Activated naive CD4-positive, alpha-beta T cell treated with anti-CD3 and anti-CD28 coated beads for 36 hours (primary cell): ENCODE measurements around the gene CBLN4. TPM values are rescaled to one million over a fixed set of nuclear protein-coding genes. Genes with fewer than 3 reads are reported as not detected.

Experiments used
- CTCF ChIA-PET: fragments of 350-600 bp; sonication (Branson Sonifier 250); formaldehyde crosslinking; loops from one replicate; lab custom pipeline; 2021; ENCODE audit warnings: antibody characterized with exemption; lab: Charles Lee
- DNase-seq: peaks from one replicate; pipeline ENCODE4 v3.0.0-alpha.2; 2020
- H3K27ac Mint-ChIP-seq: one replicate; pipeline ENCODE4 v1.8.0; 2021; ENCODE audit warnings: mild to moderate bottlenecking, mixed read lengths
- H3K27me3 Mint-ChIP-seq: one replicate; pipeline ENCODE4 v1.8.0; 2021; ENCODE audit warnings: low read depth, mixed read lengths
- H3K36me3 Mint-ChIP-seq: one replicate; pipeline ENCODE4 v1.8.0; 2021; ENCODE audit warnings: low read depth, mixed read lengths
- H3K4me1 Mint-ChIP-seq: one replicate; pipeline ENCODE4 v1.8.0; 2021; ENCODE audit warnings: low read depth, mixed read lengths
- H3K4me3 Mint-ChIP-seq: one replicate; pipeline ENCODE4 v1.8.0; 2021; ENCODE audit warnings: mild to moderate bottlenecking, moderate library complexity, mixed read lengths
- H3K9me3 Mint-ChIP-seq: one replicate; pipeline ENCODE4 v1.8.0; 2021; ENCODE audit warnings: mixed read lengths
- intact Hi-C: fragments of 100-400 bp; cut with micrococcal nuclease; formaldehyde crosslinking; loops from one replicate; pipeline ENCODE4 v1.15.1; 2023
- total RNA-seq, 2 experiments: library from RNA; stranded (reverse); gene quantifications; one replicate each; pipeline ENCODE4 v1.2.3, GENCODE V29; 2021

The CBLN4 gene
- total RNA-seq, 2 experiments from 2014 or later = not detected

- Mint-ChIP-seq H3K4me1 (no peaks in the 10 kb centered on the region), H3K9me3 (no peaks in the 10 kb centered on the region), H3K36me3 (no peaks in the 10 kb centered on the region), H3K27me3 (peaks cover 32% of the 10 kb centered on the region), H3K4me3 (no peak overlapping the region), H3K27ac (no peak overlapping the region)
- DNase-seq = no peak
- intact Hi-C loops = no loop called here
- CTCF ChIA-PET = no interaction called here
Observed at GRCh38 chr20:56001106-56001785, 4.1 kb downstream of the CBLN4 start.

- no peak overlapping the region for H3K4me3 Mint-ChIP-seq
- H3K9me3 Mint-ChIP-seq = no peaks in the 10 kb centered on the region
- no peak for DNase-seq
- no peaks in the 10 kb centered on the region for H3K4me1 Mint-ChIP-seq
- peaks cover 1% of the 10 kb centered on the region for H3K27me3 Mint-ChIP-seq
- intact Hi-C loops = no loop called here
- no peaks in the 10 kb centered on the region for H3K36me3 Mint-ChIP-seq
- CTCF ChIA-PET = interaction anchor here (0.6 kb wide), 1 partner anchor 126 kb away, joined by 4 read pairs; no protein-coding TSS in a partner anchor
- H3K27ac Mint-ChIP-seq = no peak overlapping the region
Observed at GRCh38 chr20:55978550-55978949, 26.8 kb downstream of the CBLN4 start.

DNA sequence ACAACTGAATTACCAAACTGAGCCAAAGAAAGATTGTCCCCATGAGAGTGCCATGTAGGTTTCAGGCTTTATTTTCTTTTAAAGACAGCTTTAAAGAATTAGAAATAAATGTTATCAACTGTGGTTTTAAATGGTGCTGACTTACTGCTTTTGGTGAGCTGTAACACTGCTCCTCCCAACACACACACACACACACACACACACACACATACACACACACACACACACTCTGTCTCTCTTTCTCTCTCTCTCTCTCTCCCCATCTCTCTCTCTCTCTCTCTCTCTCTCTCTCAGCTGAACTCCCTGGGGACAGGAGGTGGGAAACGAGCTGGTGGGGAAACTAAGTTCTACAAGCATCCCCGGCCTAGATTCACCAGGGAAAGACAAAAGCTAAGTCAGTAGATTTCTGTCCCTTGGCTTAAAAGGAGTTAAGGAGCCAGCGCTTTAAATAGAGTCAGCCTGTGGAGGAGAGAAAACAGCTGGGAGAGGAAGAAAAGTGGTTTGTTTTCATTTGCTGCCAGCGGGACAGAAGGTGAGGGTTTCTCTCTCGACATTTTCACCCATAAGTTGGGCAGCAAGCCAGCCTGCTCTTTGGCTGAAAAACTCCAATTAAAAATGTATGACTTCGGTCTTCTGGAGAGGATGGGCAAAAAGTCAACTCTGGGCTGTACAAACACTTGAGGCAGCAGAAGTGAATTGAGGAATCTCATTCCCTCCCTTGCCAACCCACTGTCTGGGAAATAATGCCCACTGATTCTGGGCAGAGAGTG lies 27.4 kb downstream of the CBLN4 start:
- Mint-ChIP-seq H3K27ac (no peak overlapping the region), H3K4me3 (no peak overlapping the region), H3K27me3 (peaks cover 1% of the 10 kb centered on the region), H3K4me1 (no peaks in the 10 kb centered on the region), H3K9me3 (no peaks in the 10 kb centered on the region), H3K36me3 (no peaks in the 10 kb centered on the region)
- intact Hi-C loops = no loop called here
- DNase-seq = no peak
- CTCF ChIA-PET = no interaction called here

GRCh38 chr20:55974491-55975202 lies 30.7 kb downstream of the CBLN4 start:
- no peaks in the 10 kb centered on the region for H3K4me1 Mint-ChIP-seq
- H3K4me3 Mint-ChIP-seq = no peak overlapping the region
- CTCF ChIA-PET = no interaction called here
- intact Hi-C loops = no loop called here
- H3K9me3 Mint-ChIP-seq = no peaks in the 10 kb centered on the region
- H3K27ac Mint-ChIP-seq = no peak overlapping the region
- peaks cover 1% of the 10 kb centered on the region for H3K27me3 Mint-ChIP-seq
- no peak for DNase-seq
- H3K36me3 Mint-ChIP-seq = no peaks in the 10 kb centered on the region

DNA sequence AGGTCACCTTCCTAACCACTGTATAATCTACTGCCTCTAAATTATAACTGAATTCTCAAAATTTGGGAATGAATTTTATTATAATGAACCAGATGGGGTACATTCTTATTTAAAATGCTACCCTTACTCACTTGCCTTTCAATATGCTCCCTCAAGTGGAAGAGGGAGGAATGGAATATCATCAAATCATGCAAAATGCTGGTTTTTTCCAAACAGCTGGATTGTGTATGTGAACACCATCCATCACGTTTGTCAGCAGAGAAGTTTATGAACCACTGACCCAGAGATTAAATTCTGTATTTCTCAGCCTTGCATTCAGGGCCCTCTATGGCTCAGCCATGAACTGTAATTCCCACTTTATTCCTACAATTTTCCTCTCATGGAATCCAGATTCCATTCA lies 40.5 kb downstream of the CBLN4 start:
- CTCF ChIA-PET = no interaction called here
- Mint-ChIP-seq H3K4me1 (no peaks in the 10 kb centered on the region), H3K27me3 (no peaks in the 10 kb centered on the region), H3K9me3 (peaks cover 2% of the 10 kb centered on the region), H3K36me3 (no peaks in the 10 kb centered on the region), H3K4me3 (no peak overlapping the region), H3K27ac (no peak overlapping the region)
- intact Hi-C loops = no loop called here
- DNase-seq = no peak

DNA sequence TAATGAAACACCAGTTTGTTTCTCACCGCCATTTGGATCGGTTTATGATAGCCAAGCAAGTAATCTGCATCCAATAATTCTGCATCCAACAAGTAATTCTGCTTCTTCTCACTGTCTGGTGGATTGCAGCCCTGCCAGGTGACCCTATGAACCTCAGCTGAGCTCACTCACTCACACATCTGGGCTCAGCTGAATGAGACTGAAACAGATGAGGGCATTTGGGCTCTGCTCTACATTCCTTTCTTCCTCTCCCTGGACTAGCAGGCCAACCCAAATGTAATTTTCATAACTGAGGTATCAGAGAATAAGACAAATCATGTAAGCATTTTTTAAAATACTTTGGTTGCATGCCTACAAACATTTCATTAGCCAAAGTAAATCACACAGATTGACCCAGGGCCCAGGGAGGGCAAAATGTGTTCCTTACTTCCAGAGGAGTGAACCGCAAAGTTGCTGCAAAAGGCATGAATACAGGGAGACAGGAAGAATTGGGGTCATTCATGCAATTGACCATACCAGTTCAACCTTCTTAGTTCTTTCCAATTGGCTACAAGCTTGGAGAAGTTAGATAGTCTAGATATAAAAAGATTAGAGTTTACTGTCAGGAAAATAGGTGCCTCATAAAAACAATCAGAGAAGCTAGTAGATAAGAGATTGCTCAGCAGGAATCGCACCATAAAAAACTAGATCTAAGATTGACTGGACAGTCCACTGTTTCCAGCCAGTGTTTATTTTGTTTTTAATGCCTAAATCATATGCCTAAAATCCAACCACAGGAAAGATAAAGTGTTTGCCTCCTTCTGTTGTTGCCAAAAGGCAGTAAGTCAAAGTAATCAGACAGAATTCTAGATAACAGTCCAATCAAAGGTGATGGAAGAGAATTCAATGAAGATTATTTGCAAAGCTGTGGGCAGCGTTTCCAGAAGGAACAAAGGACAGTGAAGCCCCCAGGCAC lies 43.7 kb downstream of the CBLN4 start:
- Mint-ChIP-seq H3K4me3 (no peak overlapping the region), H3K36me3 (no peaks in the 10 kb centered on the region), H3K27ac (no peak overlapping the region), H3K9me3 (peaks cover 2% of the 10 kb centered on the region), H3K27me3 (no peaks in the 10 kb centered on the region), H3K4me1 (no peaks in the 10 kb centered on the region)
- CTCF ChIA-PET = interaction anchor here (0.7 kb wide), 1 partner anchor 1492 kb away, joined by 4 read pairs; no protein-coding TSS in a partner anchor
- intact Hi-C loops = no loop called here
- DNase-seq = no peak

GRCh38 chr20:55953201-55953600 lies 52.1 kb downstream of the CBLN4 start:
- DNase-seq = no peak
- intact Hi-C loops = no loop called here
- Mint-ChIP-seq H3K36me3 (no peaks in the 10 kb centered on the region), H3K4me1 (no peaks in the 10 kb centered on the region), H3K27ac (no peak overlapping the region), H3K27me3 (no peaks in the 10 kb centered on the region), H3K4me3 (no peak overlapping the region), H3K9me3 (peaks cover 14% of the 10 kb centered on the region)
- CTCF ChIA-PET = no interaction called here

GRCh38 chr20:55947701-55948100 lies 57.6 kb downstream of the CBLN4 start:
- intact Hi-C loops = no loop called here
- H3K36me3 Mint-ChIP-seq = no peaks in the 10 kb centered on the region
- no peak overlapping the region for H3K4me3 Mint-ChIP-seq

More at GRCh38 chr20:55947701-55948100, 57.6 kb downstream of the CBLN4 start:
- no peak for DNase-seq
- no peak overlapping the region for H3K27ac Mint-ChIP-seq
- CTCF ChIA-PET = no interaction called here
- H3K9me3 Mint-ChIP-seq = peaks cover 5% of the 10 kb centered on the region
- H3K4me1 Mint-ChIP-seq = no peaks in the 10 kb centered on the region
- H3K27me3 Mint-ChIP-seq = peaks cover 3% of the 10 kb centered on the region

Other genes with a start within 250 kb of the CBLN4 start
- not detected for gene MC3R, start 243.2 kb upstream of the CBLN4 start, total RNA-seq